PC-3 (cell line): ENCODE measurements around the gene PRSS38. TPM values are rescaled to one million over a fixed set of nuclear protein-coding genes. Genes with fewer than 3 reads are reported as not detected.

Experiments
- ATAC-seq: fragments of 200-7000 bp; cut with Tn5 transposase; 2 replicates; pipeline ENCODE4 v1.9.1; 2020; ENCODE audit warnings: mild to moderate bottlenecking, moderate library complexity
- BruUV-seq: library from RNA; stranded (reverse); fragments of 400-500 nt; replicated peaks from 2 replicates; lab custom pipeline; 2021; lab: Mats Ljungman, UMichigan
- CTCF ChIA-PET: fragments of 300-600 bp; sonication (Branson Sonifier 250); formaldehyde crosslinking; loops from one replicate; lab custom pipeline; 2022; ENCODE audit warnings: antibody characterized with exemption; lab: Charles Lee
- POLR2A ChIA-PET: fragments of 300-600 bp; sonication (Branson Sonifier 250); formaldehyde crosslinking; loops from one replicate; lab custom pipeline; 2022; ENCODE audit warnings: antibody characterized with exemption; ENCODE audit not compliant: unreplicated experiment; lab: Charles Lee
- DNase-seq: peaks from one replicate; pipeline ENCODE4 v3.0.0-alpha.2; 2015
- H2AFZ ChIP-seq: fragments of 300-600 bp; sonication (generic); 2 replicates; pipeline ENCODE4 v1.6.0; 2016; ENCODE audit warnings: antibody characterized with exemption, low read length
- H3F3A ChIP-seq: fragments of 300-600 bp; sonication (generic); one replicate; pipeline ENCODE4 v1.6.0; 2017; ENCODE audit warnings: antibody characterized with exemption, low read length, control low read depth, mild to moderate bottlenecking; ENCODE audit not compliant: unreplicated experiment
- H3K27ac ChIP-seq: fragments of 300-600 bp; sonication (generic); 2 replicates; pipeline ENCODE4 v1.5.1; 2016; ENCODE audit warnings: mild to moderate bottlenecking, low read length
- H3K27me3 ChIP-seq: fragments of 300-600 bp; sonication (generic); 2 replicates; pipeline ENCODE4 v1.6.1; 2016; ENCODE audit warnings: low read length, mixed read lengths
- H3K36me3 ChIP-seq: fragments of 300-600 bp; sonication (generic); 2 replicates; pipeline ENCODE4 v1.6.1; 2016; ENCODE audit warnings: low read depth, mixed run types, low read length, mixed read lengths
- H3K4me1 ChIP-seq: fragments of 300-600 bp; sonication (generic); 2 replicates; pipeline ENCODE4 v1.5.1; 2016; ENCODE audit warnings: low read length; ENCODE audit not compliant: insufficient read depth
- H3K4me2 ChIP-seq: fragments of 300-600 bp; sonication (generic); 2 replicates; pipeline ENCODE4 v1.6.0; 2016; ENCODE audit warnings: low read length
- H3K4me3 ChIP-seq: fragments of 300-600 bp; sonication (generic); 2 replicates; pipeline ENCODE4 v1.5.1; 2016; ENCODE audit warnings: mild to moderate bottlenecking, low read length, mixed read lengths
- H3K79me2 ChIP-seq: fragments of 300-600 bp; sonication (generic); 2 replicates; pipeline ENCODE4 v1.6.1; 2017; ENCODE audit warnings: low read length, mixed read lengths
- H3K9ac ChIP-seq: fragments of 300-600 bp; sonication (generic); 2 replicates; pipeline ENCODE4 v1.6.0; 2016; ENCODE audit warnings: mild to moderate bottlenecking, low read length
- H3K9me2 ChIP-seq: fragments of 300-600 bp; sonication (generic); replicated peaks from 2 replicates; pipeline ENCODE4 v1.6.1; 2016; ENCODE audit warnings: mixed run types, low read length, mixed read lengths
- H3K9me3 ChIP-seq: fragments of 300-600 bp; sonication (generic); 2 replicates; pipeline ENCODE4 v1.6.1; 2016; ENCODE audit warnings: low read length, mixed read lengths
- H4K20me1 ChIP-seq: fragments of 300-600 bp; sonication (generic); 2 replicates; pipeline ENCODE4 v1.6.1; 2016; ENCODE audit warnings: low read length, mixed read lengths
- CTCF ChIP-seq: fragments of 300-600 bp; sonication (generic); conservative IDR thresholded peaks from 2 replicates; pipeline ENCODE4 v1.5.1; 2017; ENCODE audit warnings: antibody characterized with exemption, low read depth, mild to moderate bottlenecking, low read length
- EZH2 ChIP-seq: fragments of 300-600 bp; sonication (generic); IDR thresholded peaks from one replicate; pipeline ENCODE4 v1.6.1; 2017; ENCODE audit warnings: antibody characterized with exemption, mild to moderate bottlenecking, low read length; ENCODE audit not compliant: unreplicated experiment
- EZH2phosphoT487 ChIP-seq: fragments of 300-600 bp; sonication (generic); IDR thresholded peaks from 2 replicates; pipeline ENCODE4 v1.6.1; 2018; ENCODE audit warnings: mild to moderate bottlenecking, antibody characterized with exemption, low read length, borderline replicate concordance
- intact Hi-C: fragments of 100-400 bp; cut with micrococcal nuclease; formaldehyde crosslinking; loops from 2 replicates; pipeline ENCODE4 v1.9.0; 2023
- total RNA-seq: library from RNA; depleted of rRNA; stranded (reverse); fragments of >200 nt; gene quantifications from 2 replicates; pipeline ENCODE4 v1.2.3, GENCODE V29; 2014

The PRSS38 gene
- total RNA-seq, 1 experiment from 2014 or later: not detected

- Histone ChIP-seq H3F3A (no peaks in the 10 kb centered on the region), H3K9ac (no peak overlapping the region), H3K27ac (no peak overlapping the region), H3K27me3 (peaks cover 8% of the 10 kb centered on the region; the same call in 1 of the 2 replicates), H3K9me2 (no peaks in the 10 kb centered on the region; the same call in 1 of the 2 replicates), H3K79me2 (no peaks in the 10 kb centered on the region), H3K36me3 (no peaks in the 10 kb centered on the region), H3K4me2 (no peak overlapping the region), H3K4me1 (no peaks in the 10 kb centered on the region), H3K9me3 (0 out of 2 replicates have a peak, but pooled peaks cover 4% of the 10 kb centered on the region), H4K20me1 (no peaks in the 10 kb centered on the region), H3K4me3 (no peak overlapping the region), H2AFZ (no peak overlapping the region)
- no TSS peak for BruUV-seq
- no peak for DNase-seq
- ChIA-PET CTCF (no interaction called here), POLR2A (no interaction called here)
- TF ChIP-seq EZH2phosphoT487 (no peak), CTCF (no peak), EZH2 (no peak)
- intact Hi-C loops: no loop called here
- no peak for ATAC-seq
Observed at GRCh38 chr1:227828786-227829185, 13.3 kb downstream of the PRSS38 start.

DNA sequence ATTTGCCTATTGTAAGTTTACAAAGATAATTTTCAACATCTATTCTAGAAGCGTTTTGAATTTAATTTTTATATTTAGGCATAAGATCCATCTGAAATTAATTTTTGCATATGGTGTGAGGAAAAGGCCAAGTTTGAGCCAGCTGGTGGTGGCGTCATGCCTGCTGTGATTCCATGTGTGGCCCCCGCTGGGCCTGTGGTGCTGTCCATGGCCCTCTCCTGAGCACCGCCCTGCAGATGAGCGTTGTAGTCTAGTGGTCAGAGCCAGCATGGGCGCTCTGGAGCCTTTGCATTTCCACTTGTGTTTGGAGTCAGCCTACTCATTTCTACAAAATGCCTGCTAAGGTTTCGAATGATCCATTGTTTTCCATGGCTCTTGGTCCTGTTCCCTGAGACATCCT is 22.7 kb downstream of the PRSS38 start:
- no peak for ATAC-seq
- Histone ChIP-seq H3K27ac (no peak overlapping the region), H2AFZ (no peak overlapping the region), H3K4me1 (no peaks in the 10 kb centered on the region), H3K79me2 (no peaks in the 10 kb centered on the region), H3K36me3 (no peaks in the 10 kb centered on the region), H3K27me3 (no peaks in the 10 kb centered on the region), H4K20me1 (no peaks in the 10 kb centered on the region), H3K4me3 (no peak overlapping the region), H3K9ac (no peak overlapping the region), H3K9me2 (no peaks in the 10 kb centered on the region), H3K4me2 (no peak overlapping the region), H3F3A (no peaks in the 10 kb centered on the region), H3K9me3 (no peaks in the 10 kb centered on the region)
- no peak for DNase-seq
- TF ChIP-seq EZH2 (no peak), CTCF (no peak), EZH2phosphoT487 (no peak)
- ChIA-PET CTCF (no interaction called here), POLR2A (no interaction called here)
- intact Hi-C loops: no loop called here
- BruUV-seq: no TSS peak

- H3F3A ChIP-seq: no peaks in the 10 kb centered on the region
Observed at GRCh38 chr1:227841096-227841495, 25.6 kb downstream of the PRSS38 start.

More at GRCh38 chr1:227841096-227841495, 25.6 kb downstream of the PRSS38 start:
- ATAC-seq (no peak; the same call in 1 of the 2 replicates), DNase-seq (no peak)
- Histone ChIP-seq H4K20me1 (no peaks in the 10 kb centered on the region), H3K9me2 (no peaks in the 10 kb centered on the region), H2AFZ (no peak overlapping the region), H3K4me3 (no peak overlapping the region), H3K4me1 (0 out of 2 replicates have a peak, but pooled peaks cover 1% of the 10 kb centered on the region), H3K27ac (no peak overlapping the region), H3K36me3 (no peaks in the 10 kb centered on the region), H3K79me2 (no peaks in the 10 kb centered on the region), H3K9ac (no peak overlapping the region), H3K27me3 (no peaks in the 10 kb centered on the region), H3K9me3 (no peaks in the 10 kb centered on the region), H3K4me2 (no peak overlapping the region)
- no TSS peak for BruUV-seq
- intact Hi-C loops: no loop called here
- CTCF ChIA-PET: no interaction called here
- POLR2A ChIA-PET: no interaction called here
- TF ChIP-seq EZH2 (no peak), EZH2phosphoT487 (no peak), CTCF (no peak)
